Activated B cell treated with CpG ODN at 0.5 μM for 24 hours (primary cell): Measurements from ENCODE around the gene FRMD6. TPM values are rescaled to one million over a fixed set of nuclear protein-coding genes. Genes with fewer than 3 reads are reported as not detected.

Experiments used
- ATAC-seq: fragments of 200-7000 bp; cut with Tn5 transposase; one replicate; pipeline ENCODE4 v1.10.0; 2021; ENCODE audit warnings: low read depth, mild to moderate bottlenecking, moderate library complexity
- CTCF ChIA-PET: fragments of 350-600 bp; sonication (Branson Sonifier 250); formaldehyde crosslinking; loops from one replicate; lab custom pipeline; 2021; ENCODE audit warnings: antibody characterized with exemption; lab: Charles Lee
- POLR2A ChIA-PET: fragments of 350-600 bp; sonication (Branson Sonifier 250); formaldehyde crosslinking; loops from one replicate; lab custom pipeline; 2021; ENCODE audit warnings: antibody characterized with exemption; lab: Charles Lee
- DNase-seq: peaks from one replicate; pipeline ENCODE4 v3.0.0; 2022
- H3K27ac Mint-ChIP-seq: one replicate; pipeline ENCODE4 v1.8.0; 2020; ENCODE audit warnings: mixed read lengths
- H3K27me3 Mint-ChIP-seq: one replicate; pipeline ENCODE4 v1.8.0; 2021; ENCODE audit warnings: mixed read lengths
- H3K36me3 Mint-ChIP-seq: one replicate; pipeline ENCODE4 v1.8.0; 2021; ENCODE audit warnings: low read depth, mixed read lengths
- H3K4me1 Mint-ChIP-seq: one replicate; pipeline ENCODE4 v1.8.0; 2021; ENCODE audit warnings: mixed read lengths
- H3K4me3 Mint-ChIP-seq: one replicate; pipeline ENCODE4 v1.8.0; 2020; ENCODE audit warnings: mild to moderate bottlenecking, mixed read lengths
- H3K9me3 Mint-ChIP-seq: one replicate; pipeline ENCODE4 v1.8.0; 2020; ENCODE audit warnings: mixed read lengths
- intact Hi-C: fragments of 100-400 bp; cut with micrococcal nuclease; formaldehyde crosslinking; loops from one replicate; pipeline ENCODE4 v1.15.1; 2024
- total RNA-seq: library from RNA; stranded (reverse); gene quantifications from 2 replicates; pipeline ENCODE4 v1.2.3, GENCODE V29; 2022
- TF ChIP-seq, protein P1 (sequence below): fragments of 200-600 bp; IDR thresholded peaks from one replicate; pipeline ENCODE4 v1.8.0; 2022; ENCODE audit warnings: antibody characterized with exemption, mild to moderate bottlenecking

FRMD6 gene
- total RNA-seq, 1 donor from 2014 or later: 0.33 TPM

DNA sequence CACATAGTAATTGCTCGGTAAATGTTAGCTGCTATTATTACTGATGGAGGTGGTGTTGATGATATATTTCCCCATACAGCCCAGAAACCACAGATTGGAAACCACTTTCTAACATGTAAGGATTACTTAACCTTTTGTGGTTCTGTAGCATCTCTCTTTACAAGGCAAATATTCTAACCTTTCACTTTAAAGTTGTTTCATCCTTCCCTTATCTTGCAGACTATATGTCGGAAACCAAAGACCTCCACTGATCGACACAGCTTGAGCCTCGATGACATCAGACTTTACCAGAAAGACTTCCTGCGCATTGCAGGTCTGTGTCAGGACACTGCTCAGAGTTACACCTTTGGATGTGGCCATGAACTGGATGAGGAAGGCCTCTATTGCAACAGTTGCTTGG lies 75.8 kb downstream of the FRMD6 start:
- H3K9me3 Mint-ChIP-seq: no peaks in the 10 kb centered on the region
- ChIA-PET POLR2A (no interaction called here), CTCF (no interaction called here)
- intact Hi-C loops: no loop called here
- no peak overlapping the region for H3K27ac Mint-ChIP-seq
- no peaks in the 10 kb centered on the region for H3K36me3 Mint-ChIP-seq
- no peak for DNase-seq
- peaks cover 6% of the 10 kb centered on the region for H3K27me3 Mint-ChIP-seq
- H3K4me3 Mint-ChIP-seq: no peak overlapping the region
- TF ChIP-seq, protein P1, sequence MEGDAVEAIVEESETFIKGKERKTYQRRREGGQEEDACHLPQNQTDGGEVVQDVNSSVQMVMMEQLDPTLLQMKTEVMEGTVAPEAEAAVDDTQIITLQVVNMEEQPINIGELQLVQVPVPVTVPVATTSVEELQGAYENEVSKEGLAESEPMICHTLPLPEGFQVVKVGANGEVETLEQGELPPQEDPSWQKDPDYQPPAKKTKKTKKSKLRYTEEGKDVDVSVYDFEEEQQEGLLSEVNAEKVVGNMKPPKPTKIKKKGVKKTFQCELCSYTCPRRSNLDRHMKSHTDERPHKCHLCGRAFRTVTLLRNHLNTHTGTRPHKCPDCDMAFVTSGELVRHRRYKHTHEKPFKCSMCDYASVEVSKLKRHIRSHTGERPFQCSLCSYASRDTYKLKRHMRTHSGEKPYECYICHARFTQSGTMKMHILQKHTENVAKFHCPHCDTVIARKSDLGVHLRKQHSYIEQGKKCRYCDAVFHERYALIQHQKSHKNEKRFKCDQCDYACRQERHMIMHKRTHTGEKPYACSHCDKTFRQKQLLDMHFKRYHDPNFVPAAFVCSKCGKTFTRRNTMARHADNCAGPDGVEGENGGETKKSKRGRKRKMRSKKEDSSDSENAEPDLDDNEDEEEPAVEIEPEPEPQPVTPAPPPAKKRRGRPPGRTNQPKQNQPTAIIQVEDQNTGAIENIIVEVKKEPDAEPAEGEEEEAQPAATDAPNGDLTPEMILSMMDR: no peak
- no peak for ATAC-seq
- H3K4me1 Mint-ChIP-seq: peaks cover 4% of the 10 kb centered on the region

DNA sequence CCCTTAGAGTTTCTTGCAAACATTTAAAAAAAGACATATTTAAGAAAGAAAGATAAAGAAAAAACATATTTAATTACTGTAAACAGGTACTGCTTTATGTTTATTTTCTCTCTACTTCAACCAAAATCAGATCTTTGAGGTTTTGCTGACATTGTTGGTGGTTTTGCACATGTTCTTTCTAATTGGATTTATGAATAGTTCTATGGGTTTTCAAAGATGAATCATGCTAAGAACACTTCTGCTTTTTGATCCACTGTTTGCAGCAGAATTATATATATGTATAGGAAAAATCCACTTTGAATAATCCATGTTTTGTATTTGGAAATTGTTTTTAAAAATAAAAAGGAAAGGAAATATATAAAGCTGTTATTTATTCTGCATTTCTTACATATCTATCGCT lies 78.4 kb downstream of the FRMD6 start:
- ATAC-seq (no peak), DNase-seq (no peak)
- H3K27me3 Mint-ChIP-seq: peaks cover 15% of the 10 kb centered on the region
- ChIA-PET POLR2A (no interaction called here), CTCF (no interaction called here)
- H3K9me3 Mint-ChIP-seq: no peaks in the 10 kb centered on the region
- no peaks in the 10 kb centered on the region for H3K4me1 Mint-ChIP-seq
- H3K36me3 Mint-ChIP-seq: no peaks in the 10 kb centered on the region
- no peak overlapping the region for H3K27ac Mint-ChIP-seq
- intact Hi-C loops: no loop called here
- TF ChIP-seq, protein P1: no peak
- H3K4me3 Mint-ChIP-seq: no peak overlapping the region

DNA sequence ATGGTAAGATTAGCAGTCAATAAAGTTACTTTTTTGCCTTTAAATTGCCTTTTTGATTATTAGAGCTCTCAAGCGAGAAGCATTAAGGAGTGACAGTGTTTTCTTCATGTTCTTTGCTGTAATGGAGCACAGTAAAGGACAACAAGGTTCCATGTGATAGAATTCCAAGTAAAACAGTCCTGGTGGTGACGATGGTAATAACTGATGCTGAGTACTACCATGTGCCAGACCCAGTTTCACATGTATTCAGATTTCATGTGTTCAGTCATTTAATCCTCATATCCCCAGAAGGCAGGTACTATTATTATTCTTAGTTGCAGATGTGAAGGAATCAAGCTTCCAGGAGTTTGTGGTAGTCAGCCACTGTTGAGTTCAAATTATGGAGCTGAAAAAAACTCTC lies 79.0 kb downstream of the FRMD6 start:
- Mint-ChIP-seq H3K4me1 (no peaks in the 10 kb centered on the region), H3K36me3 (no peaks in the 10 kb centered on the region), H3K4me3 (no peak overlapping the region), H3K27ac (no peak overlapping the region), H3K9me3 (no peaks in the 10 kb centered on the region), H3K27me3 (peaks cover 17% of the 10 kb centered on the region)
- TF ChIP-seq, protein P1: no peak
- ATAC-seq: no peak
- DNase-seq: no peak
- POLR2A ChIA-PET: no interaction called here
- CTCF ChIA-PET: no interaction called here
- intact Hi-C loops: no loop called here

DNA sequence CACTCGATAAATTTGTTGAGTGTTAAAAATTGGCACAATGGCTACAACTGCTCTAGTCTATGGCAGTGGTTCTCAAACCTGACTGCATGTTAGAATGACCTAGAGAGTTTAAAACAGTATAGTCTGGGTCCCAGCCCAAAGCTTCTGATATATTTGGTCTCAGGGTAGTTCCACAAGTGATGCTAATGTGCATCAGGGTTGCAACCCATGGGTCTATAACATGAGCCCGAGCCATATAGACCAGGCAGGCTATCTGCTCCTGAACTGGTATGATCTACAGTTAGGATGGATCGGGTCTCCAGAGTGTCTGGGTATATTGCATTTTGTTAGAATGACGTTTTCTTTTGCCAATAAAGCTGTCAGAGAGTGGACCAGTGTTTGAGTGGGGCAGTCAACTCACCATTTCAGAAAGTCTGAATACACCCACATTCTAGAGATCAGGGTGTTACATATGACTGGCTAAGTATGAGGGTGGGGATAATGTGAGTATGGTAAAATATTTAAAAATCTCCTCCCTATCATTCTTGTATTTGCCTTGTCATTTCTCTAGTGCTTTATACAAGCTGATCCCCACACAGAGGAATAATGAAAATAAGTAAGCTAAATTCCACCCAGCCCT lies 80.9 kb downstream of the FRMD6 start:
- CTCF ChIA-PET: no interaction called here
- no peak overlapping the region for H3K4me3 Mint-ChIP-seq
- H3K9me3 Mint-ChIP-seq: no peaks in the 10 kb centered on the region
- TF ChIP-seq, protein P1: no peak
- intact Hi-C loops: no loop called here
- no peaks in the 10 kb centered on the region for H3K36me3 Mint-ChIP-seq
- no peak for DNase-seq
- no peak for ATAC-seq
- no peak overlapping the region for H3K27ac Mint-ChIP-seq
- H3K4me1 Mint-ChIP-seq: no peaks in the 10 kb centered on the region
- POLR2A ChIA-PET: no interaction called here
- H3K27me3 Mint-ChIP-seq: peaks cover 17% of the 10 kb centered on the region

DNA sequence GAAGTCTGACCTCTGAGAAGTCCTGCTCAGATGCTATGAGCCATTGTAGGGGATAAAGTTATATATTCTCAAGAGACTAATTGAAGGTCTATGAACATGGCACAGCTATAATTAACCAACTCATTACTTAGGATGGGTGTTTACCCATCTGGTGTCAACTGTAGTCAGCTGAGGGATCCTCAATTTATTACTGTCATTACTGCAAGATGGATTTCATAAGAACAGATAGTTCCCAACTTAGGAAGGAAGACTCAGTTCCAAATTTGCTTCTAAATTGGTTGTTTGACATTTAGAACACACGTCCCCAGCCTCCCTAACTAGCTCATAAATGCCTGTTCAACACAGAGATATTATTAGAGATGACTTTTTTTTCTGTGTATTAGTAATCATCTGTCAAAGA lies 81.4 kb downstream of the FRMD6 start:
- DNase-seq (no peak), ATAC-seq (no peak)
- no peaks in the 10 kb centered on the region for H3K36me3 Mint-ChIP-seq
- intact Hi-C loops: no loop called here
- no peak overlapping the region for H3K4me3 Mint-ChIP-seq
- ChIA-PET CTCF (no interaction called here), POLR2A (no interaction called here)
- H3K27ac Mint-ChIP-seq: no peak overlapping the region
- TF ChIP-seq, protein P1: no peak
- no peaks in the 10 kb centered on the region for H3K4me1 Mint-ChIP-seq
- H3K9me3 Mint-ChIP-seq: no peaks in the 10 kb centered on the region
- H3K27me3 Mint-ChIP-seq: peaks cover 17% of the 10 kb centered on the region
